Germinal center (tissue), 1 donor: ENCODE measurements around the gene SLC25A33.
"Not testable (repeated sequence)": the region's sequence is repeated elsewhere in the genome, so short reads cannot be mapped to it uniquely, and the experiment has no call there.

Source experiments
- DNase-seq: peaks from one replicate; pipeline ENCODE4 v3.0.0; 2012; ENCODE audit warnings: mixed read lengths, low spot score

Gene SLC25A33, protein sequence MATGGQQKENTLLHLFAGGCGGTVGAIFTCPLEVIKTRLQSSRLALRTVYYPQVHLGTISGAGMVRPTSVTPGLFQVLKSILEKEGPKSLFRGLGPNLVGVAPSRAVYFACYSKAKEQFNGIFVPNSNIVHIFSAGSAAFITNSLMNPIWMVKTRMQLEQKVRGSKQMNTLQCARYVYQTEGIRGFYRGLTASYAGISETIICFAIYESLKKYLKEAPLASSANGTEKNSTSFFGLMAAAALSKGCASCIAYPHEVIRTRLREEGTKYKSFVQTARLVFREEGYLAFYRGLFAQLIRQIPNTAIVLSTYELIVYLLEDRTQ

DNA sequence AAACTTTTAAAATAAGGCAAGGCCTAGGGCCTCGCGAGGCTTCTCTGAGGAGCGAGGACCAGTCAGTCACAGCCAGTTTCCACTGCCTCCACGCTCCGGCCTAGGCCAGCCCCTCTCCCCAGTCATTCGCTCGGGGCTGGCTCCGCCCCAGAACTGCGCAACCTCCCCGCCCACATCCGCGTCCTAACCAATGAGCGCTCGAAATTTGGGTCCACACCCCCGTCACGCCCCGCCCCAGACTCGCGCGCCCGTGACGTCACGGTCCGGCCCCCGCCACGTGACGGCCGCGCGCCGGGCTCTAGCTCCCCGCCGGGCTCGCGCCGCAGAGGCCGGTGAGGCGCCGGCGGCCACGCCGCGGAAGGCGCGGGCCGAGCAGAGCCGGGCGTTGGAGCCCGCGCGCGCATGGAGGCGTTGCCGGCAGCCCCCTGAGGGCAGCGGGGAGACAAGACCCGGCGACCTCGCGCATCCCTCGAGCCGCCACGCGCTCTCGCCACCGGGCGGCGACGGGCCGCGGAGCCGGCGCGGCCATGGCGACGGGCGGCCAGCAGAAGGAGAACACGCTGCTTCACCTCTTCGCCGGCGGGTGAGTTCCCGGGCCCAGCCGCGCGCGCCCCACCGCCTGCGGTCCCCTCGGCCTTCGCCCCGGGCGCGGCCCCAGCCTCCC, at the start of gene SLC25A33:
Gene SLC25A33, plus strand, starts transcription at position 301 of the 664 bp plus-strand sequence. Its CDS starts 227 bp downstream, at position 528.
- peak; percentile 98 for DNase-seq

DNA sequence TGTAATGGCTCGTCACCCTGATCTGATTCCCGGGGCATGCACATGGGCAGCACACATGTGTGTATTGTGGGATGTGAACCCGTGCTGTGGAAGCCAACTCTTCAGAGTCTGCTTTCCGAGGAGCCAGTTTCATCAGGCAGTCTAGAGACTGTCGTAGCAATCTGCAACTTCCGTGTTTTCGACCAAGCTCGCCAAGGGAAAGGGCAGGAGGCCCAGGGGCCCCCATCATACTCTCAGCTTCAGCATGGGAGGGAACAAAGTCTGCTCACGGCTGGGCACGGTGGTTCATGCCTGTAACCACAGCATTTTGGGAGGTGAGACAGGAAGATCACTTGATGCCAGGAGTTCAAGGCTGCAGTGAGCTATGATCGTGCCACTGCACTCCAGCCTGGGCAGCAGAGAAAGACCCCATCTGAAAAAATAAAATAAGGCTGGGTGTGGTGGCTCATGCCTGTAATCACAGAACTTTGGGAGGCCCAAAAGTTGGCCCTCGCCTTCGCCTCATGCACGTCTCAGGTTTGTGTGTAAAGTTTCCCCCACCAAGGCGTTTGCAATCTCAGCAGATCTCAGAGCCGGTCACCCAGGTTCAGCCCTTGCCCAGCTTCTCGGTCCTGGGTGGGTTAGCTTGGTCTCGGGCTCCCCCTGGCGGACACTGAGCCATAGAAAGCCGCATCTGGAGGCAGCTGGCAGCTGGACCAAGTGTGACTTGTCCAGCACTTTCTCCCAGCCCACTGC, 48.5 kb upstream of the SLC25A33 start:
- peak; percentile 69 for DNase-seq

DNA sequence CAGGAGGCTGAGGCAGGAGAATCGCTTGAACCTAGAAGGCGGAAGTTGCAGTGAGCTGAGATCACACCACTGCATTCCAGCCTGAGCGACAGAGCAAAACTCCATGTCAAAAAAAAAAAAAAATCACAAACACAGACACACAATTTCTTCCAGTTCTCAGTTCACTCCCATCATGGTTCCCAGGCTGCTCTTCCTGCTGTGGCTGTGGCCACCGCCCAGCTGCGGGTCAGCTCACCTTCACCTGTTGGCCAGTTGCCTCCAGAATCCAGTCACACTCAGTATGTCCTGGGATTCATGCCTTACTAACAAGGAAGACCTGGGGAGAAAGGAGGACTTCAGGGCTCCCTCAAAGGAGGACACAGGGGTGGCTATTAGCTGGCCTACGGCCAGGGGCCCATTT, 45.9 kb upstream of the SLC25A33 start:
- no peak for DNase-seq

DNA sequence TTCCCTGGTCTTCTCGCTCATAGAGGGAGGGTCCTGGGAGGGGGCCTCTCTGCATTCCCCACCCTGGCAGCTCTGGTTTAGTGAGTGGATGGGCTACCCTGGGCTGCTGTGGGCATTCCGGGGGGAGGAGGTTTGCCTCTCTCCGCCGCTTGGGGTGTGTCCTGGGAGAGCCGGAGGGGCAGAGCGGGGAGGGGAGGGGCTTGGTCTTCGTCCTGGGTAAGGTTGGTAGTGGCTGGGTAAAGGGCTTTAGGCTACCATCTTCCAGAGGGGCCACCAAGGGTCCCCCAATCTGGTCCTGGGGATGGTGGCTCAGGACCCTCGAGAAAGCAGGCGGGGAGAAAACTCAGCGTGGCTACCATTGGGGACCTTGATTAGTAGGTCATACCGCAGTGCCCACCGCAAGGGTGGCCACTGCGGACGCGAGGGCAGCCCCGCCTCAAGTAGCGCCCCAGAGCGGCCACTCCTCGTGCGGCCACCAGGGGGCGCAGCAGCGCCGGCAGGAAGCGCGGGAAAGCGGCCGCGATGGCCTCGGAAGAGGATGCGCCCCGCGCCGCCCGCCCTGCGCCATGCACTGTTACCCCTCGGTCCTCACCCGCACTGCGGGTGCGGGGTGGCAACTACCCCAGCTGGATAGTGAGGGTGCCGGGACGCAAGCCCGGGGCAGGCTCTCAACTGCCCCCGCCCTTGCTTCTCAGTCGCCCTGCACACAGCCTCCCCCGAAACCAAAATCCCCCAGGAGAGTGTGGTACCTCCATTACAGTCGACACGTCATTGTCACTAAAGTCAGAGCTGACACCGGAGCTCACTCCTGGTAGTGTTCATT, 44.1 kb upstream of the SLC25A33 start:
- DNase-seq: peak; percentile 69

DNA sequence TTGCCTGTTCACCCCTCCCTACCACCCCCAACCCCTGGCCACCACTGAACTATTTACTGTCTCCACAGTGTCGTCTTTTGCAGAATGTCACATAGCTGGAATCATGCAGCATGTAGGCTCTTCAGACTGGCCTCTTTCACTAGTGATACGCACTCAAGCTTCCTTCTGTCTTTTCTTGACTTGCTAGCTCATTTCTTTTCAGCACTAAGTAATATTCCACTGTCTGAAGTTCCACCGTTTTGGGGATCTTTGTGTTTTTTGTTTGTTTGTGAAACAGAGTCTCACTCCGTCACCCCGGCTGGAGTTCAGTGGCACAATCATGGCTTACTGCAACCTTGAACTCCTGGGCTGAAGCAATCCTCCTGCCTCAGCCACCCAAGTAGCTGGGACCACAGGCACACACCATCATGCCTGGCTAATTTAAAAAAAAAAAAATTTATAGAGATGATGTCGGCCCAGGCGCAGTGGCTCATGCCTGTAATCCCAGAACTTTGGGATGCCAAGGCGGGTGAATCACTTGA, 43.4 kb upstream of the SLC25A33 start:
- DNase-seq: no peak

DNA sequence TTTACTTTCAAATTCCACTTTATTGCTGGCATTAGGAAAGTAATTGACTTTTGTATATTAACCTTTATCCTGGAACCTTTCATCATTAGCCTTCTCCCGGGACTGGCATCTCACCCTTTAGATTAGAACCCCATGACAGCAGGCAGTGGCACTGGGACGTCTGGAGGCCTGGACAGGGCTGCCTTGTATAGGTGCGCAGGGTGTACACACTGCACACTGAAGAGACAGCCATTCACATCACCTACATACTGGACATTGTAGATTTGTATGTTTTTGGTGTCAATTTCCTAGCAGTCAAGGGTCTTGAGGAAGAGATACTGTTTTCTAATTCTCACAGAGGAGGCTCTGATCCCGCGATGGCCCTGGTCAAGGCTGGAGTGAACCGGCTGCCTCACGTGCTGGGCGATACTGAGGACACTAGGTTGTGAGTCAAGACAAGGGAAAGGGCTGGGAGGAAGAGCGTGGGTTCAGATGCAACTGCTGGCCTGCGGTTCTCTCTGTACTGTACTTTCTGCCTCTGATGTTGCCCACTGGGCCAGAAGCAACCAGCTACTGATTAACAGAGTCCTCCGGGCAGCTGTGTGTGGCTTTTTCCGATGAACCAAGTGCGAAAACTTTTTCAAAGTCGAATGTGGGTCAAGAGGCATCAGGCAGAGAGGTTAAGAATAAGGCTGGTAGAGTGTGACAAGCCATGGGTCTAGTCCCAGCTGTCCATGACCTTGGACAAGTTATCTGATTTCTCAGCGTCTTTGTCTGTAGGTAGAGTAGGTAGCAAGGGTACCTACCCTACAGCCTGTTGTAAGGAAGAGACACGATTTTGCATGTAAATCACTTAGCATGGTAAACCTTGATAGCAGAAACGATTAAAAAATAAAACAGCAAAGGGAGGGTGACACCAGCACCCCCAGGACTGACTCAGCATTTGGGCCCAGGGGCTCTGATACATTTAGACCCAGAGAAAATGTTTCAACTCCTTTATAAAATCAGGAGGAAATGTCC, 38.2 kb upstream of the SLC25A33 start:
- no peak for DNase-seq

DNA sequence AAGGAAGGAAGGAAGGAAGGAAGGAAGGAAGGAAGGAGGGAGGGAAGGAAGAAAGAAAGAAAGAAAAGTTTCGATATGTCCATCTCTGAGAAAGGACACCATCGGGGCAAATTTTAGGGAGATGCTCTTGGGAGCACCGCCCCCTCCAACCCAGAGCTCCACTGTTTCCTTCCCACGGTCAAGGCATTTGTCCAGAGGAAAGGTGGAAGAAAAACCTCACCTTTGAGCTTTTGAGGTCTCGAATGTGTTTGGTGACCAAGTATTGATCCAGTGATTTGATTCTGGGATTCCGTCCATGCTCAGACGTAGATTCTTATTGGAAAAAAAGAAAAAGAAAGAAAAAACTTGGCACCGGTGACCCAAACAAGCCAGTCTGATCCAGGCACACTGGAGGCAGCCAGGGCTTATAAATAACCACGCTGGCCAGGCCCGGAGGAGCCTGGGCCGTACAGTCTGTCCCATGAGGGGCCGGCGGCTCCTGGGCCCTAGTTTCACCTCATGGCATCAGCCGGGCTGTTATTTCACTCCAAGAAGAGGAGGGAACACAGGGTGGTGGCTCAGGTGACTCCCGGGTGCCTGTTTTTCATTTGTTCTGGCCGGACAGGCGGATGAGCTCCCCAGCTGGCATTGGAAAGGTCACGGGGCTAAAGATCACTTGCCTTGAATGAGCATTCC, 36.1 kb upstream of the SLC25A33 start:
- no peak for DNase-seq

DNA sequence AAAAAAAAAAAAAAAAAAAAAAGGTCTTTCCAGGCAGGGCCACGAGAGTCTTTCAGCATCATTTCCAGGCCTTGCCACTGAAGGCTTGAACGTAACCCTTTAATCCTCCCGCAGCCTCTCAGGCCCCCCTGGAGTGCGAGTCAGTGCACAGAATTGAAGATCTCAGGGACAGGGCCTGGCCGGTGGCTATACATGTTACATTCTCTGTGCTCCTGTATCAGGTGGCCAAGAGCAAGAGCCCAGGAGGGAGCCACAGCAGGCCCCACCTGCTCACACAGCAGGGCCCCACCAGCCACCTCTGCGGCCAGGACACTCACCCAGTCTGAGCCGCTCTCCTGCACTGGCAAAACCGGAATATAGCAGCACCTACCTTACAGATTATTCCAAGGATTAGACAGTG, 34.1 kb upstream of the SLC25A33 start:
- DNase-seq: no peak

DNA sequence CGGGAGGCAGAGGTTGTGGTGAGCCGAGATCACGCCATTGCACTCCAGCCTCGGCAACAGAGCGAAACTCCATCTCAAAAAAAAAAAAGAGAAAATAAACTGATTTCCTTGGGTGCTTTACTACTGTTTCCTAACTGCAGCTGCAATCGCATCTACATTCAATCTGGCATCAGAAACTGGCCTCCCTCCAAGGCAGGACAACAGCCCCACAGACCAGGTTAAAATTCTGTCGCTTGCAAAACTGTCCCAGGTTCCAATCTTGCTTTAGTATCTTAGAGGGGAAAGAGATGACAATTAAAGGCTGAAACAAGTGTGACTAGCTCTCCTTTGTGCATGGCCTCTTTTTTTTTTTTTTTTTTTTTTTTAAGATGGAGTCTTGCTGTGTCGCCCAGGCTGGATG, 32.4 kb upstream of the SLC25A33 start:
- DNase-seq: no peak

DNA sequence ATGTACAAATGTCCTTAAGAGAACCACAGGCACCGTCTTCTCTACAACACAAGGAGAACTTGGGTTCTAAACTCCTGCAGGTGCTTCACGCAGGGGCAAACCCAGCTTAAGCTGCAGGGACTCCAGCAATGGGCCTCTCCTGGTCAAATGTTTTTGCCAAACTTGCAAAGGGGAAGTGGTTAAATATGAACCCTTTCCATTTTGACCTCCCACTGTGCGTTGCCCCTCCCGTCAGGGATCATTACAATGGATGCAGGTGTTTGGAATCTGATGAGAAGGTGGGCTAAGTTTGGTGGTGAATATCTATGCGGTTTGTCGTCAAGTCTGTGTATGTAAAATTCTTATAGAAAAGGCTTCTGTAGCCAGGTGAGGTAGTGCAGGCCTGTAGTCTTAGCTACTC, 29.1 kb upstream of the SLC25A33 start:
- DNase-seq: no peak

DNA sequence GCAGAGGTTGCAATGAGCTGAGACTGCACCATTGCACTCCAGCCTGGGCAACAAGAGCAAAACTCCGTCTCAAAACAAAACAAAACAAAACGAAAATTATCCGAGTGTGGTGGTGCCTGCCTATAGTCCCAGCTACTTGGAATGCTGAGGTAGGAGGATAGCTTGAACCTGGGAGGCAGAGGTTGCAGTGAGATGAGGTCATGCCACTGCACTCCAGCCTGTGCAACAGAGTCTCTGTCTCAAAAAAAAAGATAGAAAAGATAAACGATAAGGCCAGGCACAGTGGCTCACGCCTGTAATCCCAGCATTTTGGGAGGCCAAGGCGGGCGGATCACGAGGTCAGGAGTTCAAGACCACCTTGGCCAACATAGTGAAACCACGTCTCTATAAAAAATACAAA, 23.7 kb upstream of the SLC25A33 start:
- DNase-seq: not testable (repeated sequence)

DNA sequence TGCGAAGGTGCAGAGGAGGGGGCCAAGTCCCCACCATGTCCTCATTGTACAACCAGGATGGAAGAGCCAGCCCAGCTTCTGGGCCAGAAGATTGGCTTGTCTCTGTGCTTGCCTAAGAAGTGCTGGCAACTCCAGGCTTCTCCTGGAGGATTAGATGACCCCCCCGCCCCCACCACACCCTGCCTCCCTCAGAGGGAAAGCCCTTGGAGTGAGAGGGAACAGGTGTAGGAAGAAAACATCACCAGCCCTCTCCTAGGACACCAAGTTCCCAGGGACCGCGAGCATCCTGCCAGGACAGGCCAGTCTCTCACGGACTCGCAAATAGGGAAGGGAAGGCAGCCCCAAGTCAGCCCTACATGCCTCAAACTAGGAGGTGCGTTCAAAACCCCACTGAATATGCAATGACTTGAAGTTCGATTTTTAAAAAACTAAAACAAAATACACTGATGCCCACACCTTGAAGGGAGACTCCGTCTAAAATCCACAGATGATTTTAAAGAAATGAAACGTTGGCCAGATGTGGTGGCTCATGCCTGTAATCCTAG, 20.7 kb upstream of the SLC25A33 start:
- no peak for DNase-seq

DNA sequence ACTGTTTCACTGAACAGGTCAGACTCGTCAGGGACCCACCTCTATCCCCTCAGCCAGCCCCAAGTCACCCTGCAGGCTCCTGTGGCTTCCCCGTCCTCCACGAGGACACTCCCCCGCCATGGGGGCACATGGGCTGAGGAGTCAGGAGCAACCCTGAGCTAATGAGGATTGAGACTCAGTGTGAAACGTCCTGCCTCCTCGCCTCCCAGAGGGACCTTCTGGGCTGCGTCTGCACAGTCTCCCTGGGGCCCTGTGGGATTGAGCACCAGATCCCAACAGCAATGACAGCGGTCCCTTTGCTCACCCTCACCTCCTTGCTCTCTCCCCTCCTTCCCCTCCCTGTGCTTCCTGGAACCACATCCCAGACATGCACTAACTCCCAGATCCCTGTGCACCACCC, 18.9 kb upstream of the SLC25A33 start:
- no peak for DNase-seq

DNA sequence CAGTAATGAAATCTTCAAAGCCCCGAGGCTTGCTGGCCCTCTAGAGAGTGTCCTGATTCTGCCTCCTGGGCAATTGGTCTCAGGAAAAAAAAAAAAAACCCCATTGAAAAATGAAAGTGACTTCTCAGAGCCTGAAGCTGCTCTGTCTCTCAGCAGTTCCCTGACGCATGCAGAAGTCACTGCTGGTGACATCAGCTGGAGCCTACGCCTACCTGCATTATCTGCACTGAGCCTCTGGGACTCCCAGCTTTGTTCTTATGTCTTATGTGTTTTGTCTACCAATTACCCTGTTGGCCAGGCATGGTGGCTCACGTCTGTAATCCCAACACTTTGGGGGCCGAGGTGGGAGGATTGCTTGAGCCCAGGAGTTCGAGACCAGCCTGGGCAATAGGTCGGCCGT, 10.1 kb upstream of the SLC25A33 start:
- no peak for DNase-seq

DNA sequence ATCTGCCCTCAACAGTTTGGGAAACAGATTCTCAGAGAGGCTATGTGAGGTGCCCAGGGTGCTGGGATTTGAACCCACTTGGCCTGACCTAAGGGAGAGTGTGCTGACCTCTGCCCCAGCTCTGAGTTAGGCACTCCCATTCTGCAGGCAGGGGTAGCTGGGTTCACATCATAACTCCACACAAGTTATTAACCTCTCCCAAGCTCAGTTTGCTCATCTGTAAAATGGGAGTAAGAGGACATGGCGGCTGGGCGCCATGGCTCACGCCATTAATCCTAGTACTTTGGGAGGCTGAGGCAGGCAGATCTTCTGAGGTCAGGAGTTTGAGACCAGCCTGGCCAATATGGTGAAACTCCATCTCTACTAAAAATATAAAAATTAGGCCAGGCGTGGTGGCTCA, 8.9 kb upstream of the SLC25A33 start:
- DNase-seq: no peak

DNA sequence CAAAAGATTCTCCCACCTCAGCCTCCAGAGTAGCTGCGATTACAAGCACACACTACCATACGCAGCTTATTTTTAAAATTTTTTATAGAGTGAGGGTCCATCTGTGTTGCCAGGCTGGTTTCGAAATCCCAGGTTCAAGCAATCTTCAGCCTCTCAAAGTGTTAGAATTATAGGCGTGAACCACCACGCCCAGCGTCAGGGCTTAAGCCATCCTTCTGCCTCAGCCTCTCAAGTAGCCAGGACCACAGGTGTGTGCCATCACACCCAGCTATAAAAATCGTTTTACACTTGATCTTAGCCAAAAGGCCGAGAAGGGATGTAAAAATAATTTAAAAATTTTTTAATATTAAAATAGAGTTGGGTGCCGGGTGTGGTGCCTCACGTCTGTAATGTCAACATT, 4.3 kb upstream of the SLC25A33 start:
- DNase-seq: no peak

DNA sequence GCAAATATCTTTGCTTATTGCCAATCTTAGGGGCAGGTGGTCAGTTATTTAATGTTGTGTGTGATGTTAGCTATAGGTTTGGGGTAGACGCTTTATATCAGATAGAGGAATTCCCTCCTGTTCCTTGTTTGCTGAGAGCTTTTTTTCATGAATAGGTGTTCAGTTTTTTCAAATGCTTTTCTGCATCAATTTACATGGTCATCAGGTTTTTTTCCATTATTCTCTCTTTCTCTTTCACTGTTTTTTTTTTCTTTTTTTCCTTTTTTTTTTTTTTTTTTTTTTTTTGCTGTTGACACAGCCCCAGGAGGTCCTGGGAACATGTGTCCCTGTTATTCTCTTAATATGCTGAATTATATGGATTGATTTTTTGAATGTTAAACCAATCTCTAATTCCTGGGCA, 3.0 kb upstream of the SLC25A33 start:
- DNase-seq: no peak

DNA sequence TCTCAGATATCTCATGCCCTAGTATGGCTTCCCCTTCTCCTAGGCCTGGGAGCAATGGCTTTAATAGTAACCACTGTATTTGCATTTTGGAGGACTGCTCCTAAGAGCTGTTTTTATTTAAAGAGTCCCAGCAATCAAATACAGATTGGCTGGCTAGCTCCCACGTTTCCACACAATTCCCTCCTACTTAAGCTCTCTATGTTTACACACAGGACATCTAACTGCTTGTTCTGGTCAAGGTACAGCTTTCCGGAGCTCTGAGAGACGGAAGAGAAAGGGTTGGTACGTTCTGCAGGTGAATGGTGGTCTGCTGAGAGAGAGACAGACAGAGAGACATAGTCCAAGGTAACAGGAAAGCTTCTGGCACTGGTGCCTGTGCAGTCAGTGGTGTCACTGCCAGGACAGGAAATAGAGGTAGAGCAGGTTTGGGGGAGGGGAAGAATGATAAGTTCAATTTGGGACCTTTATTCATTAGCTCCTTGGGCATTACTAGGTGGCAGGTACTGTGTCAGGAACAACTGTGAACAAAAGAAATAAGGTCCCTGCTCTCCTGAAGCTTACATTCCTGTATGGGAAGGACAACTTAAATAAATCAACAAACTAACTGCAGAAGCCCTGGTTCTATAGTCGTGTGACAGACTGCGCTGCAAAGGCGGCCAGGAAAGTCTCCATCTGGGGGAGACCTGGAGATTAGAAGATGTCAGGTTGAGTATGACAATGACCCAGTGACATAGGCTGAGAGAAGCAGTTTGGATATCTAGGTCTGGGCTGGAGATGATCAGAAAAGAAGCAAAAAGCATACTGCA, 1.2 kb upstream of the SLC25A33 start:
- no peak for DNase-seq

DNA sequence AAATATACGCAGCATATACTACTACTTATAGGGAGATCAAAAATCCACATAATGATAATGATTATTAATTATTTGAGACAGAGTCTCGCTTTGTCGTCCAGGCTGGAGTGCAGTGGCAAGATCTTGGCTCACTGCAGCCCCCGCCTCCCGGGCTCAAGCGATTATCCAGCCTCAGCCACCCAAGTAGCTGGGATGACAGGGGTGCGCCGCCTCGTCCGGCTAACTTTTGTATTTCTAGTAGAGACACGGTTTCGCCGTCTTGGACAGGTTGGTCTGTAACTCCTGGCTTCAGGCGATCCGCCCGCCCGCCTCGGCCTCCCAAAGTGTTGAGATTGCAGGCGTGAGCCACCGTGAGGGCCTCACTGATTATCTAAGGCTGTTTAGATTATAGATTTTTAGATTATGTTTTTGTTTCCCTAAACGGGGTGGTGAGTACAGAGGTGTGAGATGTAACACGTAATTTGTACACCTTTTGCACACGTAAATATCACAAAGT, 548 bp upstream of the SLC25A33 start:
- DNase-seq: no peak
